Adrenal gland (tissue), 5 donors: ENCODE measurements around the gene ZNF236.

Experiments used
- POLR2A ChIP-seq, 2 donors: fragments of 450-650 bp; IDR thresholded peaks; one replicate each; pipeline ENCODE4 v1.6.1; 2017; ENCODE audit warnings: antibody characterized with exemption in 2 of 2, mild to moderate bottlenecking in 2 of 2, moderate library complexity in 1 of 2
- TF ChIP-seq, protein P1 (sequence below), 6 experiments: fragments of 450-650 bp in 4 of 6; fragments of 200-600 bp in 2 of 6; sonication (generic) in 1 of 6; IDR thresholded peaks; 1 replicate in 5 of 6; 2 replicates in 1 of 6; pipeline versions ENCODE4 v1.5.1 to v1.8.0; 2016 to 2021; ENCODE audit warnings: antibody characterized with exemption in 6 of 6, mild to moderate bottlenecking in 2 of 6, moderate library complexity in 1 of 6
- donor health status: DM: no; HTN: no; CAD: no.

DNA sequence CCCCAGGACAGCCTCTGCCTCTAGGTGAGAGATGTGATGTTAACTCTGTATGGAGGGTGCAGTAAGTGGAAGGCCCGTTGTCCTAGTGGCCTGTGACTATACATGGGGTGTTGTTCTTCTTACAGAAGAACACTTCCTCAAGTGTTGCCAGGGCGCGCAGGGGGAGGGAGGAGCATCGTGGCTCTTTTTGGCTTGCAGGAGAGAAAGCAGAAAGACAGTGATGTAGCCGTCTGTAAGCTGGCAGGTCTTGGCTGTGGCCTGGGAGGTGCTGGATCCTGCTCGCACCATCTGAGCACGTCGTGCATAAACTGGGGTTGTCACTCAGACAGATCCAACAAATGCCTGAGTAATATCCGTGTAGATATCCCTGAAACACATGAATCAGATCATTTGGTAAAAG is 44.3 kb downstream of the ZNF236 start:
- TF ChIP-seq, protein P1, sequence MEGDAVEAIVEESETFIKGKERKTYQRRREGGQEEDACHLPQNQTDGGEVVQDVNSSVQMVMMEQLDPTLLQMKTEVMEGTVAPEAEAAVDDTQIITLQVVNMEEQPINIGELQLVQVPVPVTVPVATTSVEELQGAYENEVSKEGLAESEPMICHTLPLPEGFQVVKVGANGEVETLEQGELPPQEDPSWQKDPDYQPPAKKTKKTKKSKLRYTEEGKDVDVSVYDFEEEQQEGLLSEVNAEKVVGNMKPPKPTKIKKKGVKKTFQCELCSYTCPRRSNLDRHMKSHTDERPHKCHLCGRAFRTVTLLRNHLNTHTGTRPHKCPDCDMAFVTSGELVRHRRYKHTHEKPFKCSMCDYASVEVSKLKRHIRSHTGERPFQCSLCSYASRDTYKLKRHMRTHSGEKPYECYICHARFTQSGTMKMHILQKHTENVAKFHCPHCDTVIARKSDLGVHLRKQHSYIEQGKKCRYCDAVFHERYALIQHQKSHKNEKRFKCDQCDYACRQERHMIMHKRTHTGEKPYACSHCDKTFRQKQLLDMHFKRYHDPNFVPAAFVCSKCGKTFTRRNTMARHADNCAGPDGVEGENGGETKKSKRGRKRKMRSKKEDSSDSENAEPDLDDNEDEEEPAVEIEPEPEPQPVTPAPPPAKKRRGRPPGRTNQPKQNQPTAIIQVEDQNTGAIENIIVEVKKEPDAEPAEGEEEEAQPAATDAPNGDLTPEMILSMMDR (IDR thresholded peaks at IDR 0.05) = no peak
- no peak for TF ChIP-seq POLR2A (IDR thresholded peaks at IDR 0.05)
